SK-N-MC (cell line): ENCODE measurements around the gene HIRA.

ENCODE experiments used
- EZH2 ChIP-seq: fragments of 200-600 bp; sonication (generic); IDR thresholded peaks from one replicate; pipeline ENCODE4 v1.6.1; 2017; ENCODE audit warnings: antibody characterized with exemption
- FOXP2 ChIP-seq: optimal IDR thresholded peaks from 2 replicates; pipeline ENCODE3; 2011; ENCODE audit warnings: mild to moderate bottlenecking, moderate library complexity; ENCODE audit not compliant: insufficient read depth; ENCODE audit errors: extremely low read length, control extremely low read depth
- POLR2AphosphoS5 ChIP-seq: IDR thresholded peaks from 2 replicates; pipeline ENCODE4 v1.6.1; 2012; ENCODE audit warnings: mild to moderate bottlenecking, low read depth, low read length, borderline replicate concordance

GRCh38 chr22:19295733-19296132 lies 135.8 kb downstream of the HIRA start:
- TF ChIP-seq POLR2AphosphoS5 (no peak), FOXP2 (no peak), EZH2 (no peak)
